C4-2B (cell line): Measurements from ENCODE around the gene ALPP.
"Not testable (repeated sequence)": the region's sequence is repeated elsewhere in the genome, so short reads cannot be mapped to it uniquely, and the experiment has no call there.

ENCODE experiments used
- H3K27ac ChIP-seq: fragments of 450-650 bp; 2 replicates; pipeline ENCODE4 v1.5.1; 2017
- CTCF ChIP-seq: fragments of 450-650 bp; conservative IDR thresholded peaks from 2 replicates; pipeline ENCODE4 v1.5.1; 2017; ENCODE audit warnings: mild to moderate bottlenecking
- ZFX ChIP-seq: fragments of 450-650 bp; IDR thresholded peaks from 2 replicates; pipeline ENCODE4 v1.6.1; 2017

Gene ALPP

GRCh38 chr2:232352511-232353091 lies 25.9 kb upstream of the ALPP start:
- no peak overlapping the region for H3K27ac ChIP-seq
- TF ChIP-seq ZFX = no peak
- no peak for TF ChIP-seq CTCF

- TF ChIP-seq CTCF (no peak), ZFX (no peak)
- H3K27ac ChIP-seq = no peak overlapping the region
Observed at GRCh38 chr2:232353096-232353495, 25.5 kb upstream of the ALPP start.

- TF ChIP-seq ZFX = no peak
- TF ChIP-seq CTCF = no peak
- no peak overlapping the region for H3K27ac ChIP-seq
Observed at GRCh38 chr2:232353660-232354059, 24.9 kb upstream of the ALPP start.

- H3K27ac ChIP-seq = no peak overlapping the region
- TF ChIP-seq ZFX (no peak), CTCF (no peak)
Observed at GRCh38 chr2:232354069-232354468, 24.5 kb upstream of the ALPP start.

DNA sequence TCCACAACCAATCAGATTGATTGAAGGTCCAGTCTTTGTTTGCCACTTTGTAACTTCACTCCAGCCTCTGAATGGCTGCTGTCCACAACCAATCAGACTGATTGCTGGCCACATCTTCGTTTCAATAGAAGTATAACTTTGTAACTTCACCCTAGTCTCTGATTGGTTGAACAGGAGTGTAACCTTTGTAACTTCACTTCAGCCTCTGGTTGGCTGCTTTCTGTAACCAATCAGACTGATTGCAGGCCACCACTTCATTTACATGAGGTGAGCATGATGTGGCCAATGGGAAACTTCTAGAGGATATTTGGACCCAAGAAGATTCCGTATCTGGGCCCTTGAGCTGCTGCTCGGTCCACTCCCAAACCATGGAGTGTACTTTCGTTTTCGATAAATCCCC lies 16.9 kb upstream of the ALPP start:
- H3K27ac ChIP-seq = no peak overlapping the region
- TF ChIP-seq CTCF (no peak), ZFX (no peak)

GRCh38 chr2:232362174-232362900 lies 16.2 kb upstream of the ALPP start:
- TF ChIP-seq CTCF (no peak), ZFX (no peak)
- H3K27ac ChIP-seq = no peak overlapping the region

GRCh38 chr2:232363064-232363783 lies 15.3 kb upstream of the ALPP start:
- not testable (repeated sequence) for H3K27ac ChIP-seq
